Measurements from ENCODE around the gene NBEA. TPM values are rescaled to one million over a fixed set of nuclear protein-coding genes. Genes with fewer than 3 reads are reported as not detected.

The NBEA gene
- total RNA-seq, 1 experiment from 2014 or later = 4.1 TPM

DNA sequence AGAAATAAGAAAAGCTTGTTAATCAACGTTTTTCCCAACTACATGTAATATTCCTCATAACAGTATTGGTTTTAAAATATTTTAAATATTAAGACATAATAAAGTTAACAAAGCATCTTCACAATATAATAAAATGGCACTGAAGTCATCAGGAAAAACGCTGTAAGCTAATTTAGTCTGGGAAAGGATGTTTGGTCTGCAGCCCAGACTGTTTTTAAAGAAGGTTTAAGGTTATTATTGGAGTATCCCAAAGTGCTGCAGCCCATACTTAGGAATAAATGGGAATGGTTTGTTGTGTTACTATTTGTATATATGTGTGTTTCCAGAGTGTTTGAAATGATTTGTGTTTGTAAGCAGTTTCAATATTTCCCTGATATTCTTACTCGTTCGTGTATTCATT, 727.3 kb downstream of the NBEA start (continued):
- TF ChIP-seq ZBTB33 (IDR thresholded peaks at IDR 0.05; ENCODE audit: extremely low read depth, insufficient replicate concordance, low read length) (no peak), EZH2phosphoT487 (IDR thresholded peaks at IDR 0.05; ENCODE audit: borderline replicate concordance) (no peak), MAX (IDR thresholded peaks at IDR 0.05) (no peak)

- H4K20me1 ChIP-seq (ENCODE audit: insufficient read depth) = no peaks in the 10 kb centered on the region
- H3K9me3 ChIP-seq (ENCODE audit: control insufficient read depth in 1 of 2, insufficient read depth in 1 of 2, low read depth in 1 of 2, low read length in 2 of 2) = no peaks in the 10 kb centered on the region
- no TSS peak for BruUV-seq (replicated peaks)
- no peak overlapping the region for H3K4me2 ChIP-seq (ENCODE audit: low read length)
- no peak overlapping the region for H3K27ac ChIP-seq (ENCODE audit: low read depth, low read length)
- CTCF ChIA-PET = no interaction called here
- no peaks in the 10 kb centered on the region for H3K36me3 ChIP-seq (ENCODE audit: control insufficient read depth in 1 of 2, insufficient read depth in 2 of 2, low read length in 2 of 2)
- no peaks in the 10 kb centered on the region for H3K79me2 ChIP-seq (ENCODE audit: insufficient read depth, low read length)
- no peak overlapping the region for H3K4me3 ChIP-seq (replicated peaks in 1 of 2; ENCODE audit: low read depth in 1 of 2, low read length in 2 of 2)
- no peaks in the 10 kb centered on the region for H3K4me1 ChIP-seq (ENCODE audit: control insufficient read depth in 1 of 2, insufficient read depth in 2 of 2, low read length in 2 of 2)
- no peak overlapping the region for H3K9ac ChIP-seq (ENCODE audit: low read length)
- RAD21 ChIA-PET (ENCODE audit: low non-redundant PET in 1 of 2, low total read pairs in 2 of 2, uncharacterized antibody in 2 of 2, unreplicated experiment in 2 of 2) = no interaction called here
- H3K27me3 ChIP-seq (ENCODE audit: insufficient read depth, low read length) = no peaks in the 10 kb centered on the region
- no peak for ATAC-seq
- POLR2A ChIA-PET = no interaction called here
- intact Hi-C loops (cut with micrococcal nuclease) = no loop called here
- TF ChIP-seq ZNF274 (IDR thresholded peaks at IDR 0.05; ENCODE audit: low read depth, low read length) (no peak), RAD21 (IDR thresholded peaks at IDR 0.05; ENCODE audit: low read depth) (no peak), EZH2phosphoT487 (IDR thresholded peaks at IDR 0.05; ENCODE audit: borderline replicate concordance) (no peak), ELF1 (IDR thresholded peaks at IDR 0.05; ENCODE audit: borderline replicate concordance, low read depth) (no peak)
- no peak for DNase-seq (ENCODE audit: low read depth, low spot score)
- H3K9me2 ChIP-seq (ENCODE audit: insufficient read depth) = no peaks in the 10 kb centered on the region
- no peak overlapping the region for H2AFZ ChIP-seq (ENCODE audit: low read depth, low read length, poor library complexity, severe bottlenecking)
Observed at GRCh38 chr13:35672611-35673010, 730.5 kb downstream of the NBEA start.
